KBM-7 (cell line): Measurements from ENCODE around the gene CCDC182.
A peak's percentile ranks its signal among the peaks of the same experiment; 100 is the strongest.

Experiments
- DNase-seq: peaks from one replicate; pipeline ENCODE4 v3.0.0-alpha.2; 2015
- in situ Hi-C: fragments of 300-500 bp; cut with MboI; formaldehyde crosslinking; loops from 2 replicates; pipeline ENCODE4 v1.14.3; 2020; ENCODE audit warnings: low sequenced_read_pairs, low pct_unique_long_range_greater_than_20kb, mixed read lengths

Gene CCDC182

DNA sequence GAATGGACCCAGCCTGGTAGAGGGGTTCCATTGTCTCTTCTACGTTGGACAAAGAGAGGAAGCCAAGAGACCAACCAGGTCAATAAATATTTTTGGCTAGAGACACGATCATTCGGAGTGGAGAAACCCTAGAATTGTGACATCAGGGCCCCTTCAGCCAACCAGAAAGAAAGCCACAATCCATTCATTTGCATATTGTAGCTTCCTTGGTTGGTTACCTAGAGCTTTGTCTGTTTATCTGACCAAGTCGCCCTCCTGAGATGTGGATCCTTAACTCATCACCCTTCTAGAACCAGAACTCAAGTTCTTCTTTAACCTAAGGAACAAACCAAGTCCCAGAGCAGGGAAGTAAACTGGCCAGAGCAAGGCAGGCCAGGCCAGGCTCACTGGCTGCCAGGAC, at the start of gene CCDC182:
CCDC182 (minus strand) TSS at position 58 of the 400 bp plus-strand sequence; CDS start at position 31, 27 bp downstream.
- in situ Hi-C loops, result loop anchor here (25.0 kb wide), 1 partner anchor 608 kb away; no protein-coding TSS in a partner anchor
- no peak for DNase-seq

GRCh38 chr17:57794841-57795240, 49.7 kb upstream of the CCDC182 start:
- in situ Hi-C loops, result no loop called here
- no peak for DNase-seq

DNA sequence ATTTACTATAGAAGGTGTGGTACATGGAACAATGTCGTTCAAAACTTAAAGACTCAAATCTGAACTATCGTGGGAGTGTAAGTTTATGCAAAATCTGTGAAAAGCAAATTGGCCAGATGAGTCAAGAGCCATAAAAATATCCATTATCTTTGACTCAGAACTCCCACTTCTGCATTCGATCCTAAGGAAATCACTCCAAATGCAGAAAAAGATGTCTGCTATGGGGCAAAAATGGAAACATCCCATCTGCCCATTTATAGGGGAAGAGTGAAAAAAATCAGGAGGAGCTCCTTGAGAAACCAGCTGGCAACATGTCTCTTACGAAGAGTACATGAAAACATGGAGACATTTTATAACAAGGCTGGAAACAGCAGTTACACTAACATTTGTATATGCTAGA, 43.6 kb upstream of the CCDC182 start:
- in situ Hi-C loops, result no loop called here
- no peak for DNase-seq

DNA sequence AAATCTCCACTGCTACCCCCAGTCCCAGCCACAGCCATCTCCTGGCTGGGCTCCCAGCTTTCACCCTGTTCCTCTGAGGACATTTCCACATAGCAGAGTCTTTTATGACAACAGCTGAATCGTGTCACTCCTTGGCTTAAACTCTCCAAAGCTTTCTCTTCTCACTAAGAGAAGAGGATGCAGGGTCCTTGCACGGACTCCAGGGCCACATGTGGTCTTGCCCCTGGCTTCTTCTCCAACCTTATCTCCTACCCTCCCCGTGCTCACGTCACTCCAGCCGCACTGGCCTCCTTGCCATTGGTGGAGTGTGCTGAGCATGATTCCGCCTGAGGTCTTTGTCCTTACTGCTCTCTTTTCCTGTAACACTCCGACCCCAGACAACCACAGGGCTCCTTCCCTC, 39.9 kb upstream of the CCDC182 start:
- in situ Hi-C loops, result no loop called here
- no peak for DNase-seq

DNA sequence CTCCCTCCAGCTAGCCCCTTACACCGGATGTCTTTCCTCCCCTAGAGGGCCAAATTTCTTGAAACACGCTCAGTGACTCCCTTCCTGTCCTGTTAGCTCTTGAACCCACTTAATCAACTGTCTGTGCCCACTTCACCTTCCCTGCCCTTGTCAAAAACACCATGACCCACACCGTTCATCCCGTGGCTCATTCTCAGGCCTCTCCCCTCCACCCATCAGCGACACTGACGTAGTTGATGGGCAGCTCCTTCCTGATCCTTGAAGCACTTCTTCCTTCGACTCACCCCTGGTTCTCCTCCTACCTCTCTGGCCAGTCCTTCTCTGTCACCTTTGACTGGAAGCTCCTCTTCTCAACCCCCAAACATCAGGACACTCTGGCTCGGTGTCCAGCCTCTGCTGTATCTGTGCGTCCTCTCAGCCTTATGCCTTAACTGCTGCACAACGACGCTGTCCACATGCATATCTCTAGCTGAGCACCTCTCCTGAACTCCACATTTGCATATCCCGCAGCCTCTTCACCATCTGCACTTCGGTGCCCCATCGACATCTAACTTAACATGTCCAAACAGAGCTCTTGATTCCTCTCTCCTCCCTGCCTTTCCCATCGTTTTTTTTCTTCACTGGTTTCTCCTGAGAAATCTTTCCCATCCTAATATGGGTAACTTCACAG, 39.3 kb upstream of the CCDC182 start:
- in situ Hi-C loops, result no loop called here
- DNase-seq, result no peak

DNA sequence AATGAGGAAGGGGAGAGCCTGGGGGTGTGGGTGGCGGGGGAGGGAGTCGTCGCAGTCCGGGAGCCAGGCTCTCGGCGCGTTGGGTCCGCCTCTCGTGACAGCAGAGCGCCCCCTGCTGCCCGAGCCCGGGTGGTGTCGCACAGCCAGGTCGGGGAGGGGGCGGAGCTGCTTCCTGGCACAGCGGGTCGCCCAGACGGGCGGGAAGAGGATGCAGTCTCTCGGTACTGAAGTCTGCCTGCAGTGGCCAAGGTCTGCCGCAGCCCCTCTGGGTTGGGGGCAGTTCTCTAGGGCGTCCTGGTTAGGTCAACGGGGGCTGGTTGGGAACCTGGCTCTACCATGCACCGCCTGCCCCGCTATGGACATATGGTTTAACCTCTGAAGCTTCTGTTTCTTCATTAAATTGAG, 38.2 kb upstream of the CCDC182 start:
- peak; percentile 88 for DNase-seq
- in situ Hi-C loops, result no loop called here

DNA sequence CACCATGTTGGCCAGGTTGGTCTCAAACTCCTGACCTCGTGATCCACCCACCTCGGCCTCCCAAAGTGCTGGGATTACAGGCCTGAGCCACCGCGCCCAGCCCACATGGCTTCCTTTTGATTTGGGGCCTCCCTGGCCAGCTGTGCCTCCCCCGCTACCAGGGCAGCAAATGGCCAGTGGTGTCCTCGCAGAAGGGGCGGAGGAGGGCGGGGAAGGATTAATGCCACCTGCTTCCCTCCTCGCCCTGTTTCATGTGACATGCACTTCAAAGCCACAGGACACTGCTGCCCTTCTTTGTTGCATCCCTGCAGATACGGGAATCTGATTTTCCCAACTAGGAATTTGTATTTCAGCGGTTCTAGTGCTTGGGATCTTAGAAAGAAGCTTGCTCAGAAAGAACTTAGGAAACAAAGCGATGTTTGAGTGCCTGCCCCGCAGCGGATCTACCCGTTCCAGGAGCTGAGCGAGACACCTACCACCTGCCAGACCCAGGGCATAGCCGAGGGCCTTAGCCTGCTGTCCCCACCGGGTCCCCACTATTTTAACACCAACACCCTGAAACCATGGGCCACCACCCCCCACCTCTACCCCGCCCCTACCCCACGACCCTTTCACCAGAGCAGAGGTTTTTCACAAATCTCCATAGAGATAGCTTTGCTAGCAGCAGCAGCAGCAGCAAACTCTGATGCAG, 37.7 kb upstream of the CCDC182 start:
- in situ Hi-C loops, result no loop called here
- no peak for DNase-seq

DNA sequence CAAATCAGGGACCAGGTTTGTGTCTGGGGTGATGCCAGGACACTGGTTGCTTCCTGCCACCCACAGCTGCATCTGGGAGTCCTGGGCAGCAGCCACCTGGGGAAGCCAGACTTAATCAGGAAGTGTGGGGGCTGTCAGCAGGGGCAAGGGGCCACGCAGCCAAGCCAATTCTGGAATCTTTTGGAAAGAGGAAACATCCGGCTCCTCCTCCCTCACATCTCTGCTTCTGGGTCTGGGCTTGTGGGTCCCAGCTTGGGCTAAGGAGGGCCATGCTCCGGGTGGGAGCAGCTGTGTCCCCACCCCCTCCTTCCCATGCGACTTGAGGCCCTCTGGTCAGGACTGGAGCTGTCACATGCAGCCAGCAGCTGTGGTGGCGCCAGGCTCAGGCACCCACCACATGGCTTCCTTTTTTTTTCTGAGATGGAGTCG, 37.0 kb upstream of the CCDC182 start:
- DNase-seq, result peak; percentile 48
- in situ Hi-C loops, result no loop called here

DNA sequence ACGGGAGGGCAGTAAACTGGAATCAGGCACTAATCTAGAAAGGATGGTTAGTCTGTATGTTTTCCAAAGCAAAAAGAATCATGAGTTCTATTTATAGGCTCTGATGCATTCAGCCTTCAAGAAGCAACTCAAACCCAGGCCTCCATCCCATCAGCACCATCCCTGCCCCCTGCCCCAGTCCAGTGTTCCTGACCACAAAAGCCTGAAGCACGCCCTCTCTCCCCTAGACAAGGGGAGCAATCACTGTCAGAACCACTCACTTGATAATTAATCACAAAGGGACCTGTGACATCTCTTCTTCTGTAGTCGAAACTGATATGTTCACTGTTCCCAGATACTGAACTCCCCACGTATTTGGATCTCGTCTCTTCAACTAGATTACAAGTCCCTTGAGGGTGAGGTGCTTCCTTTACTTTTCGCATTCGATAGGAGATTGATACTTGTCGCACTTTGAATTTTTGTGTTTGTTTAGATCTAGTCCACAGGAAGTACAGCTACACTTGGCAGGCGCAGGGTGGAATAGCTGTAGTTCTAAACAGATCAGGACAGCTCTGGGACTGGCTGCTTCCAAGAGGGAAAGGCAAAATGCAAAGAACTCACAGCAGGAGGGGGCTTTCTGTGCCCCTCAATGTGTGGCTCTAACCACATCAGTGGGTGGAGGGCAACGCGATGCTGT, 36.4 kb upstream of the CCDC182 start:
- in situ Hi-C loops, result no loop called here
- no peak for DNase-seq

- no peak for DNase-seq
- in situ Hi-C loops, result no loop called here
Measured at GRCh38 chr17:57779706-57780105, 34.6 kb upstream of the CCDC182 start.

DNA sequence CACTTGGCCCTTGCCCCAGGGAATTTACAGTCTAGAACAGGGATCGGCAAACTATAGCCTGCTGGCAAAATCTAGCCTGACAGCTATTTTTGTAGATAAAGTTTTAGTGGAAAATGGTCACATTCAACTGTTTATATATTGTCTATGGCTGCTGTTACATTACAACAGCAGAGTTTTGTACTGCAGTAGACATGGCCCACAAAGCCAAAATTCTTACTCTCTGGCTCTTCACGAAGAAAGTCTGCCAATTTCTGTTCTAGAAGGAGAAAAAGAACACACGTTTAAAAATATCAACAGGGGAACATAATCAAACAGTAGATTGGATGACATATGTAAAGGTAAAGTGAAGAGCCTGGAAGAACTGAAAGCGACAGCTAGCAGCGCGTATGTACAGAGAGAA, 33.2 kb upstream of the CCDC182 start:
- in situ Hi-C loops, result no loop called here
- no peak for DNase-seq

GRCh38 chr17:57776366-57776765, 31.3 kb upstream of the CCDC182 start:
- in situ Hi-C loops, result no loop called here
- no peak for DNase-seq

DNA sequence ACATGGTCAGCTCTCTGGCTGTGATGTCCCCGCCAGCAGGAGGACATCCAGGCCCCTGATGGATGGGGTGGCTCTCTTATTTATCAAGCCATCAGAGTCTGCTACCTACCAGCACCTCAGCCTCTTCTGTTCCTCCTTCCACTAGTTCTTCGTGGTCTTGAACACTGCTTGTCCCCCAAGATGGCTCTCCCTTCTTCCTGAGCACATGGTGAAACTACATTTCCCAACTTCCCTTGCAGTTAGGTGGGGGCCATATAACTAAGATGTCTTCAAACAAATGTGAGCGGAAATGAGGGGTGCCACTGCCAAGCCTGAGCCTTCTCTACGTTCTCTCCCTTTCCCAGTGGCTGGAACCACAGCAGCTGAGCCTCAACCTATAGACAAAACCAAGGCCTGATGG, 29.8 kb upstream of the CCDC182 start:
- no peak for DNase-seq
- in situ Hi-C loops, result no loop called here

- no peak for DNase-seq
- in situ Hi-C loops, result no loop called here
Measured at GRCh38 chr17:57773557-57773956, 28.5 kb upstream of the CCDC182 start.

- in situ Hi-C loops, result no loop called here
- DNase-seq, result no peak
Measured at GRCh38 chr17:57772774-57773173, 27.7 kb upstream of the CCDC182 start.

GRCh38 chr17:57767561-57767960, 22.5 kb upstream of the CCDC182 start:
- no peak for DNase-seq
- in situ Hi-C loops, result no loop called here

GRCh38 chr17:57766318-57766943, 21.3 kb upstream of the CCDC182 start:
- in situ Hi-C loops, result no loop called here
- DNase-seq, result no peak

GRCh38 chr17:57762452-57763395, 17.6 kb upstream of the CCDC182 start:
- in situ Hi-C loops, result no loop called here
- no peak for DNase-seq

- in situ Hi-C loops, result no loop called here
- DNase-seq, result peak; percentile 34
Measured at GRCh38 chr17:57761887-57762286, 16.8 kb upstream of the CCDC182 start.
